NCI-H146 treated with DMSO at 0.1 percent for 48 hours (cell line): Measurements from ENCODE around the gene TMEM11.

ENCODE experiments used
- DNase-seq: peaks from one replicate; lab custom pipeline; 2025; ENCODE audit not compliant: unreplicated experiment; lab: John Stamatoyannopoulos, UW

The TMEM11 gene, protein sequence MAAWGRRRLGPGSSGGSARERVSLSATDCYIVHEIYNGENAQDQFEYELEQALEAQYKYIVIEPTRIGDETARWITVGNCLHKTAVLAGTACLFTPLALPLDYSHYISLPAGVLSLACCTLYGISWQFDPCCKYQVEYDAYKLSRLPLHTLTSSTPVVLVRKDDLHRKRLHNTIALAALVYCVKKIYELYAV

DNA sequence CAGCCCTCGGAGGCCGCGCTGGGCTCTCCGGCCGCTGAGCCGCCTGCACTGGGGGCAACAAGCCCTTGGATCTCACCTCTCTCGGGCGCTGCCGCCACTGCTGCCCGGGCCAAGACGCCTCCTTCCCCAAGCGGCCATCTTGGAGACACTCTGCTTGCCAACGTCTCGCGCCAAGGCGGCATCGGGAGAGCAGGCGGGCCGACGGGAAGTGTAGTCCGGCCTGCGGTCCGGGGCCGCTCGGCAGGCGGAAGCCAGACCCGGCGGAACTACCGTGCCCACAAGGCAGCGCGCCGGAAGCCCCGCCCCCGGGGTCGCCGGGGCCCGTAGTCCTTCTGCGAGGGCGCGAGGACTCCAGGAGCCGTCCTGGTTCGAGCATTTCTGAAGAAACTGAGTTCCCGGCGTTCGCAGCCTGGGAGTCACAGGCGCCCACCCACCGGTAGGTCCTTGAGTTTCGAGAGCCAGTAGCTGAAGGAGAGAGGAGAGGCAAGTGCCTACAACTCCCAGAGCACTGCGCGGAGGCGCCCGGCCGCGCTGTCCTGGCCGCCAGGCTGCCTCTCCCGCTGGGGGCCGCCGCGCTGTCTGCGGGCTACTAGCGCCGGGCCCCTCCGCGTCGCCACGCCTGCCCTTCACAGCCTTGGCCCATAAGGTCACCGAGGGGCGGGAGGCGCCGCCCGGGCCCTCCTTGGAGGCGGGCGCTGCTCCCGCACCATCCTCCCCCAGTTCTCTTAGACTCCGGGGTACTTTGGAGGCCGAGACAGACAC is at the start of gene TMEM11:
Gene TMEM11, minus strand, starts transcription at position 147 of the 762 bp plus-strand sequence. Its CDS starts 9 bp downstream, at position 138.
- peak; percentile 88 for DNase-seq

- DNase-seq = no peak
These were observed 49.4 kb upstream of the TMEM11 start for GRCh38 chr17:21263376-21263775.

DNA sequence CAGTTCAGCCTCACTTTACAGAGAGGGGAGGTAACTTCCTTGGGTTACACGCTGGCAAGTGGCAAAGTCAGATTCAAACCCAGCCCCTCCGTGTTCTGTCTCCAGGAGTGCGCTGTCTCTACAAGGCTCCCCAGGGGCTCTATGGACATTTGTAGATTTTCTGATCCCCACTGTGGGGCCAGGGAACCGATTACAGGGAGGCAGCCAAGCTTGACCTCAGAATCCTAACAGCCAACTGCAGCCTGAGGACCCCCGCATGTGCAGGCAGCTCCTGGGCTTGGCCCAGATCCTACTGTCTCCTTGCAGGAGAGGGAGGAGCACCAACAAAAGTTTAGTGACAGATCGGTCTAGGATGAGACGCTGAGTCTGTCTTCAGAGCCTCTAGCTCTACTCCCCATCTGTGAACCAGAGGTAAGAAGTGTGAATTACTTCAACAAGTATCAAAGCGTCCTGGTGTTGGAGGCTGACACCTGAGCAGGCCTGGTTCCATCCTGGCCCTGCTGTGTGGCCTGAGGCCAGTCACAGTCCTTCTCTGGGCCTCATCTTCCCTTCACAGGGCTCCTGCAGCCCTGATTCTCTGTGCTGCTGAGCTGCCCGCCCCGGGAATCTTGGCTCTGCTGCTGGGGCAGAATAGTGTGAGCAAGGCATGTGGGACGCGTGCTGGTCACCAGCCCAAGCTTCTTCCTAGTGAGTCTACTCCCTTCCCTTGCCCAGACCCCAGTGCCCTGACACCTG is 48.5 kb upstream of the TMEM11 start:
- DNase-seq = no peak

DNA sequence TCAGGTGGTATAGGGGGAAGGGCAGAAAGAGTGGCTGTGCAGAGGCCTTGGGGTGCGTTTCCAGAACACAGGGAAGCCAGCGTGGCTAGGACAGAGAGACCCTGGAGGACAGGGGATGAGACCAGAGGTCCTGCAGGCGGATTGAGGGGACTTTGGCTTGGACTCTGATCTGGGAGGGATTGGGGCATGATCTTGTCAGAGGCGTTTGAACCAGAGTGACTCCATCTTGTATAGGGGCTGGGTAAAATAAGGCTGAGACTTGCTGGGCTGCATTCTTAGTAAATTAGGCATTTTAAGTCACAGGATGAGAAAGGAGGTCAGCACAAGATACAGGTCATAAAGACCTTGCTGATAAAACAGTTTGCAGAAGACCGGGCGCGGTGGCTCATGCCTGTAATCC is 44.6 kb upstream of the TMEM11 start:
- DNase-seq = no peak

- DNase-seq = no peak
These were observed 39.9 kb upstream of the TMEM11 start for GRCh38 chr17:21253646-21254441.

GRCh38 chr17:21252796-21253645 is 39.1 kb upstream of the TMEM11 start, which contains the start of gene NATD1:
Gene NATD1, minus strand, starts transcription at chr17:21253410. Its CDS starts 146 bp downstream, at chr17:21253264.
- peak; percentile 45 for DNase-seq

DNA sequence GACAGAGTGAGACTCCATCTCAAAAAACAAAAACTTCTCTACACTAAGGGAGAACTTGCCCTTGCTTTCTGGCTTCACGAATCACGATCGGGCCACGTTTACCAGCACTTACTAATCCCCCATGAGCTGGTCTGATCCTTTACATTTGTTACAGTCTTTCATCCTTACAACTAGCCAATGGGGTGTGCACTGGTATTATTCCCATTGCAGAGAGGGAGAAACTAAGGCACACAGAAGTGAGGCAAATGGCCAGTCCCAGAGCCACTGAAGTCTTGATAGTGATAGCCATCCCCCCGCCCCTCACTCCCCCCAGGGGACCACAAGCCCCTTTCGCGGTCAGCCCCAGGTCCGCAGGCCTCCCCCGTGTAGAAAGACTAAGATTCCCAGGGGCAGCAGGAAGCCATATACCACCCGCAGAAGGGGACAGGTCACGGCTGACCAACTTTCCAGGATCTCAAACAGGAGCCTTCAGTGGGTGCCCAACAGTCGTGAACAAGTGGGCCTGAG is 38.4 kb upstream of the TMEM11 start:
- no peak for DNase-seq

DNA sequence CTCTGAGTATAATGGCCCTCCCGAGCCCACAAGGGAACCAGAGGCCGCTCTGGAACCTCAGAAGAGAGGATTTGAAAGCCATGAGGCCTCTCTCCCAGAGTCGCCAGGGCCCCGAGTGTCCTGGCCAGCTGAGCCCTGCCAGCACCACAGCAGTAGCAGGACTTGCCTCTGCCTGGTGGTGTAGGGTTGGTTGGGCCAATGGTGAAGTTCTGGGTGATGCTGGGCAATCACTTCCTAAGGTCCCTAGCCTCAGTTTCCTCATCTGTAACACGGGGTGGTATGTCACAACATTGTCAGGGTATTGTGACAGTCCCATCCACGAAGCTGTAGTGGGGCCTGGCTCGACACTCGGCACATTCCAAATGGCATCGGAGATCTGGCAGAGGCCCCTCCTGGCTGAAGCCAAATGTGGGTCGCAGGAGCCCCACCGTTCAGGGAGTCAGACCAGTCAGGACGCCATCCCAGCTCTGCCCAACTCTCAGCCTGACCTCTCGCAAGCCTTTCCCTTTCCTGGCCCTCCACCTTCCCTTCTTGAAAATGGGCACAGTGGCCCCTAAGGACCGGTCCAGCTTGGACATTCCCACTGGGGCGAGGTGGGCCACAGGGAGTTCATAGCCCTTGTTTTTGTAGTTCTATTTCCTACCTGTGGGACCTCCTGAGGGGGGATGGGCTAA is 37.5 kb upstream of the TMEM11 start:
- no peak for DNase-seq

- DNase-seq = no peak
These were observed 36.9 kb upstream of the TMEM11 start for GRCh38 chr17:21250854-21251253.

DNA sequence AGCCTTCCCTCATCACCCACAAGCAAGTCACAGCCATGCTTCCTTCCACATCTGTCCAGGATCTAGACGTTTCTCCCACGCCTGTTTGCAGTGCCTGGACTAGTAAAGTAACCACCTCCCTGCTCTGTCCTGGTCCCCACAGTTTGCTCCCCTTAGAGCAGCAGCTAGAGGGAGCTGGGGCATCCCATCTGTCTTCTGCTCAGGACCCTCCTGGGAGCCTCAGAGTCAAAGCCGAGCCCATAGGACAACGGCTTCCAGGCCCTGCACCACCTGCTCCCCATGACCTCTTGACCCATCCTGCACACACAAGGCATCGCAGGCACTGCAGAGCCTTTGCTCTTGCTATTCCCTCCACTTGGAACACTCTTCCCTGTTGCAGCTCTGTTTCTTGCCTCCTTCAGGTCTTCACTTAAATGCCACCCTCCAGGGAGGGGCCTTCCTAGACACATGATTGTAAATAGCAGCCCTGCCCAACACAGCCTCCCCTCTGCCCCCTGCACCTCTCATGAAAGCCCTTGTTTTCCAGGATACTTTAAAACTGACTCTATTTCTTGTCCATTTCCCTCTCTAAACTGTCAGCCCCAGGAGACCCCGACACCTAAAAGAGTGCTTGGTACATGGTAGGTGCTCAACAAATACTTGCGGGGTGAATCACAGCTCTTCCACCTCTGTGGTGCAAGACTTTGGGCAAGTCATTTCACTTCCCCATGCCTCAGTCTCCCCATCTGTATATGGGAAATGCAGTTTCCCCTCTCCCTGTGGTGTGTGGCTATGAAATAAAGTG is 36.2 kb upstream of the TMEM11 start:
- no peak for DNase-seq

DNA sequence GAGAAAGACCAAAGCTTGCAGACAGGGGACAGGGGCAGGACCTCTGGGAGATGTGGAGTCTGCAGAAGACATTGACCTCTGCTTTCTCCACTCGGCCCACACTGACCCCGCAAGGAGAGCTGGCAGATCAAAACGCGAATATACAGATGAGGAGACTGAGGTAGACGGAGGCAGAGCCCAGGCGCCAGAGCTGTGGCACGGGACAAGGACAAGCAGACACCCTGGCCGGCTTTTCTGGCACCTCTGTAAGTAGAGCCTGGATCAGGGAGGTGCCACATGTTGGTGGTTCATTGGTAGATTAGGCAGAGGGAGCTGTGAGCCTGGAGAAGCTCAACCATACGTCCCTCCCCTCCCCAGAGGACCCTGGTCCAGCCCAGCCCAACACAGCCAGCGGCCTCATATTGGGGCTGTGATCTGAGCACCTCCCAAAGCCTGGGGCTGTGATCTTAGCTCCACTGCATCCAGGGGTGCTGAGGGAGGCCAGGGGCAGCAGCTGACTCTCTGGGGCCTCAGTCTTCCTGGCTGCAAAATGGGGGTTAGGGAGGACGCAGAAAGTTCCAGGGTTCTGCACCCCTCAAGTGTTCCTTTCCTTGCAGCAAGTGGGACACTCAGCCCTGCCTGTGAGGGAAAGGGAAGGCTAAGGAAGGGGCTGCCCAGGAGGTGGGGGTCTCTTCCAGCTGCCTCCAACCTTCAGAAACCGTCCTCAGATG is 35.3 kb upstream of the TMEM11 start:
- no peak for DNase-seq

GRCh38 chr17:21248500-21248899 is 34.5 kb upstream of the TMEM11 start:
- no peak for DNase-seq

- DNase-seq = no peak
These were observed 33.7 kb upstream of the TMEM11 start for GRCh38 chr17:21247552-21248258.

DNA sequence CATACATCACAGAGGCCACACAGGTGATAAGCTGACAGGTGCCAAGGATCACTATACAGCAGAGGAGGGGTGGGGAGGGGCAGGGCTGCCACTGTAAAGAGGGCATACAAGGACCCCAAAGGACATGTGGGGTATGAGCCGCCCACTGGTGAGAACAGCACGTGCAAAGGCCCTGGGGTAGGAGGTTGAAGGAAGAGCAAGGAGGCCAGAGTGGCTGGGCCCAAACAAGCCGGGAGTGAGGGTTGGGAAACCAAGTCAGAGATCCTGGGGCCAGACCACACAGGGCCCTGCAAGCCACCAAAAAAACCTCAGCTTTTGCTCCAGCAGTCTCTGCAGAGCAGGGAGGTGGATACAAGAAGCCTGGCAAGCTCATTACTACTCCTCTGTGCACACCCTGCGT is 32.7 kb upstream of the TMEM11 start:
- no peak for DNase-seq

- no peak for DNase-seq
These were observed 31.7 kb upstream of the TMEM11 start for GRCh38 chr17:21245639-21246084.

GRCh38 chr17:21243516-21244303 is 29.7 kb upstream of the TMEM11 start:
- DNase-seq = no peak
